HEK293 (cell line): ENCODE results near the gene CMTM4.

ENCODE experiments used
- FEZF1 ChIP-seq: fragments of 450-650 bp; formaldehyde crosslinking; IDR thresholded peaks from 2 replicates; pipeline ENCODE4 v1.5.1; 2016; ENCODE audit warnings: missing biosample characterization, missing genetic modification characterization
- KLF7 ChIP-seq: fragments of 450-650 bp; formaldehyde crosslinking; IDR thresholded peaks from 2 replicates; pipeline ENCODE4 v1.5.1; 2016; ENCODE audit warnings: missing biosample characterization, missing genetic modification characterization, borderline replicate concordance
- REPIN1 ChIP-seq: fragments of 450-650 bp; formaldehyde crosslinking; IDR thresholded peaks from 2 replicates; pipeline ENCODE4 v1.5.1; 2017; ENCODE audit warnings: missing biosample characterization, missing genetic modification characterization, low read depth
- YY2 ChIP-seq: fragments of 450-650 bp; formaldehyde crosslinking; IDR thresholded peaks from 2 replicates; pipeline ENCODE4 v1.5.1; 2016; ENCODE audit warnings: missing biosample characterization, missing genetic modification characterization
- ZNF16 ChIP-seq: fragments of 450-650 bp; formaldehyde crosslinking; IDR thresholded peaks from 2 replicates; pipeline ENCODE4 v1.5.1; 2016; ENCODE audit warnings: low read depth, missing biosample characterization, missing genetic modification characterization
- ZNF184 ChIP-seq: fragments of 450-650 bp; IDR thresholded peaks from 2 replicates; pipeline ENCODE4 v1.5.1; 2018; ENCODE audit warnings: missing biosample characterization, mild to moderate bottlenecking, missing genetic modification characterization
- ZNF292 ChIP-seq: fragments of 450-650 bp; formaldehyde crosslinking; IDR thresholded peaks from 2 replicates; pipeline ENCODE4 v1.5.1; 2016; ENCODE audit warnings: low read depth, missing biosample characterization, missing genetic modification characterization, borderline replicate concordance
- ZNF324 ChIP-seq: fragments of 450-650 bp; formaldehyde crosslinking; IDR thresholded peaks from 2 replicates; pipeline ENCODE4 v1.5.1; 2016; ENCODE audit warnings: missing biosample characterization, missing genetic modification characterization
- ZNF341 ChIP-seq: fragments of 450-650 bp; formaldehyde crosslinking; IDR thresholded peaks from 2 replicates; pipeline ENCODE4; 2016; ENCODE audit warnings: low read depth, missing biosample characterization, missing genetic modification characterization
- ZNF350 ChIP-seq: fragments of 450-650 bp; formaldehyde crosslinking; IDR thresholded peaks from 2 replicates; pipeline ENCODE4 v1.5.0; 2017; ENCODE audit warnings: missing biosample characterization, mild to moderate bottlenecking, missing genetic modification characterization
- ZNF473 ChIP-seq: fragments of 450-650 bp; formaldehyde crosslinking; IDR thresholded peaks from 2 replicates; pipeline ENCODE4 v1.5.1; 2017; ENCODE audit warnings: missing biosample characterization, missing genetic modification characterization
- ZNF530 ChIP-seq: fragments of 450-650 bp; formaldehyde crosslinking; IDR thresholded peaks from 2 replicates; pipeline ENCODE4 v1.5.1; 2016; ENCODE audit warnings: low read depth, missing biosample characterization, missing genetic modification characterization
- ZNF544 ChIP-seq: fragments of 450-650 bp; formaldehyde crosslinking; IDR thresholded peaks from 2 replicates; pipeline ENCODE4 v1.5.0; 2017; ENCODE audit warnings: missing biosample characterization, missing genetic modification characterization
- ZNF560 ChIP-seq: fragments of 450-650 bp; formaldehyde crosslinking; IDR thresholded peaks from 2 replicates; pipeline ENCODE4 v1.5.1; 2017; ENCODE audit warnings: missing biosample characterization, missing genetic modification characterization, borderline replicate concordance
- ZNF571 ChIP-seq: fragments of 450-650 bp; formaldehyde crosslinking; IDR thresholded peaks from 2 replicates; pipeline ENCODE4 v1.5.0; 2017; ENCODE audit warnings: missing biosample characterization, missing genetic modification characterization
- ZNF623 ChIP-seq: fragments of 450-650 bp; formaldehyde crosslinking; IDR thresholded peaks from 2 replicates; pipeline ENCODE4 v1.5.1; 2016; ENCODE audit warnings: missing biosample characterization, missing genetic modification characterization
- ZNF701 ChIP-seq: fragments of 450-650 bp; formaldehyde crosslinking; IDR thresholded peaks from 2 replicates; pipeline ENCODE4 v1.5.1; 2016; ENCODE audit warnings: missing biosample characterization, missing genetic modification characterization
- TF ChIP-seq, protein P1 (sequence below): fragments of 450-650 bp; formaldehyde crosslinking; IDR thresholded peaks from 2 replicates; pipeline ENCODE4 v1.5.1; 2016; ENCODE audit warnings: missing biosample characterization, missing genetic modification characterization
- TF ChIP-seq, protein P2 (sequence below): fragments of 450-650 bp; formaldehyde crosslinking; IDR thresholded peaks from 2 replicates; pipeline ENCODE4 v1.5.1; 2016; ENCODE audit warnings: missing biosample characterization, missing genetic modification characterization
- TF ChIP-seq, protein P3 (sequence below): fragments of 450-650 bp; formaldehyde crosslinking; IDR thresholded peaks from 2 replicates; pipeline ENCODE4 v1.5.1; 2016; ENCODE audit warnings: missing biosample characterization, missing genetic modification characterization, borderline replicate concordance
- TF ChIP-seq, protein P4 (sequence below): fragments of 450-650 bp; formaldehyde crosslinking; IDR thresholded peaks from 2 replicates; pipeline ENCODE4 v1.5.1; 2017; ENCODE audit warnings: missing biosample characterization, missing genetic modification characterization
- TF ChIP-seq, protein P5 (sequence below): fragments of 450-650 bp; formaldehyde crosslinking; conservative IDR thresholded peaks from 2 replicates; pipeline ENCODE4 v1.5.1; 2016; ENCODE audit warnings: low read depth, missing biosample characterization, missing genetic modification characterization

CMTM4 gene

DNA sequence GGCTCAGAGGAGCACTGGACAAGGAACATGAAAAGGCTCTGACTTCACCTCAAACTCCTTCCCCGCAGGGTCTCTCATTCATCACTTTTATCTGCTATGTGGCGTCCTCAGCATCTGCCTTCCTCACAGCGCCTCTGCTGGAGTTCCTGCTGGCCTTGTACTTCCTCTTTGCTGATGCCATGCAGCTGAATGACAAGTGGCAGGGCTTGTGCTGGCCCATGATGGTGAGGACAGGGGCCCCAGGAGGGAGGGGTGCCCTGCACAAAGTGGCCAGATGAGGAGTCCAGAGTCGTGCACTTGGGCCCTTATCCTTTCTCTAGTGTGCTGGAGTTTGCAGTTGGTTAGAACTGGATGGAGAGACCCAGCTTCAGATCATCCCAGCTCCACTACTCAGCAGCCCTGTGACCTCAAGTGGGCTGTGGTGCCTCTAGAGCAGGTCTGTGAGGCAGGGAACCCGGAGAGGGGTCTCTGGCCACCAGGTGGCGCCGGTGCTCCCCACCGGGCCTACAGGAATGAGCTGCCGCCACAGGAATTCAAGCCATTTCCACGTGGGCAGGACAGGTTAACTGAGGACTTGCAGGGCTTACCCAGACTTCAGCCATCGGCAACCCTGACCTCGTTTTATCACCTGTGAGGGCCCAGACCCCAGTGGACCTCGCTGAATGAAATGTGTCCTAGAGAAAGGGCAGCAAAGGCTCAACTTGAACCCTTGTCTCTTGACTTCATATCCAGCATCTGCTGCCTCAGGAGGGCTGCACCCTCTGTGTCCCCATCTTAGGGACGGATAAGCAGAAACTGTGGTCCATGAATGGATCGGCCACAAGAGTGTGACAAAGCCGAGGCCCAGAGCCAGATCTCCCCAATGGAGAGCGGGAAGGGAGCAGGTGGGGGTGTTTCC lies 88.1 kb downstream of the CMTM4 start (continued):
- TF ChIP-seq YY2 (tag by site-specific recombination) (no peak), ZNF184 (no peak), REPIN1 (tag by site-specific recombination) (no peak), ZNF292 (tag by site-specific recombination) (no peak), ZNF350 (no peak), ZNF701 (tag by site-specific recombination) (no peak), KLF7 (no peak), ZNF571 (no peak), ZNF16 (no peak), FEZF1 (tag by site-specific recombination) (peak; percentile 19; the same call in 1 of the 2 replicates), ZNF530 (tag by site-specific recombination) (no peak), ZNF473 (no peak), ZNF341 (tag by site-specific recombination) (no peak), ZNF560 (tag by site-specific recombination) (no peak), ZNF623 (tag by site-specific recombination) (no peak), ZNF544 (no peak), ZNF324 (tag by site-specific recombination) (no peak)
- TF ChIP-seq, protein P1, sequence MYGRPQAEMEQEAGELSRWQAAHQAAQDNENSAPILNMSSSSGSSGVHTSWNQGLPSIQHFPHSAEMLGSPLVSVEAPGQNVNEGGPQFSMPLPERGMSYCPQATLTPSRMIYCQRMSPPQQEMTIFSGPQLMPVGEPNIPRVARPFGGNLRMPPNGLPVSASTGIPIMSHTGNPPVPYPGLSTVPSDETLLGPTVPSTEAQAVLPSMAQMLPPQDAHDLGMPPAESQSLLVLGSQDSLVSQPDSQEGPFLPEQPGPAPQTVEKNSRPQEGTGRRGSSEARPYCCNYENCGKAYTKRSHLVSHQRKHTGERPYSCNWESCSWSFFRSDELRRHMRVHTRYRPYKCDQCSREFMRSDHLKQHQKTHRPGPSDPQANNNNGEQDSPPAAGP (tag by site-specific recombination), result 0 out of 2 replicates have a peak, but pooled peaks have one; percentile 26
- TF ChIP-seq, protein P2, sequence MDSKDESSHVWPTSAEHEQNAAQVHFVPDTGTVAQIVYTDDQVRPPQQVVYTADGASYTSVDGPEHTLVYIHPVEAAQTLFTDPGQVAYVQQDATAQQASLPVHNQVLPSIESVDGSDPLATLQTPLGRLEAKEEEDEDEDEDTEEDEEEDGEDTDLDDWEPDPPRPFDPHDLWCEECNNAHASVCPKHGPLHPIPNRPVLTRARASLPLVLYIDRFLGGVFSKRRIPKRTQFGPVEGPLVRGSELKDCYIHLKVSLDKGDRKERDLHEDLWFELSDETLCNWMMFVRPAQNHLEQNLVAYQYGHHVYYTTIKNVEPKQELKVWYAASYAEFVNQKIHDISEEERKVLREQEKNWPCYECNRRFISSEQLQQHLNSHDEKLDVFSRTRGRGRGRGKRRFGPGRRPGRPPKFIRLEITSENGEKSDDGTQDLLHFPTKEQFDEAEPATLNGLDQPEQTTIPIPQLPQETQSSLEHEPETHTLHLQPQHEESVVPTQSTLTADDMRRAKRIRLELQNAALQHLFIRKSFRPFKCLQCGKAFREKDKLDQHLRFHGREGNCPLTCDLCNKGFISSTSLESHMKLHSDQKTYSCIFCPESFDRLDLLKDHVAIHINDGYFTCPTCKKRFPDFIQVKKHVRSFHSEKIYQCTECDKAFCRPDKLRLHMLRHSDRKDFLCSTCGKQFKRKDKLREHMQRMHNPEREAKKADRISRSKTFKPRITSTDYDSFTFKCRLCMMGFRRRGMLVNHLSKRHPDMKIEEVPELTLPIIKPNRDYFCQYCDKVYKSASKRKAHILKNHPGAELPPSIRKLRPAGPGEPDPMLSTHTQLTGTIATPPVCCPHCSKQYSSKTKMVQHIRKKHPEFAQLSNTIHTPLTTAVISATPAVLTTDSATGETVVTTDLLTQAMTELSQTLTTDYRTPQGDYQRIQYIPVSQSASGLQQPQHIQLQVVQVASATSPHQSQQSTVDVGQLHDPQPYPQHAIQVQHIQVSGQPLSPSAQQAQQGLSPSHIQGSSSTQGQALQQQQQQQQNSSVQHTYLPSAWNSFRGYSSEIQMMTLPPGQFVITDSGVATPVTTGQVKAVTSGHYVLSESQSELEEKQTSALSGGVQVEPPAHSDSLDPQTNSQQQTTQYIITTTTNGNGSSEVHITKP, result no peak
- TF ChIP-seq, protein P3, sequence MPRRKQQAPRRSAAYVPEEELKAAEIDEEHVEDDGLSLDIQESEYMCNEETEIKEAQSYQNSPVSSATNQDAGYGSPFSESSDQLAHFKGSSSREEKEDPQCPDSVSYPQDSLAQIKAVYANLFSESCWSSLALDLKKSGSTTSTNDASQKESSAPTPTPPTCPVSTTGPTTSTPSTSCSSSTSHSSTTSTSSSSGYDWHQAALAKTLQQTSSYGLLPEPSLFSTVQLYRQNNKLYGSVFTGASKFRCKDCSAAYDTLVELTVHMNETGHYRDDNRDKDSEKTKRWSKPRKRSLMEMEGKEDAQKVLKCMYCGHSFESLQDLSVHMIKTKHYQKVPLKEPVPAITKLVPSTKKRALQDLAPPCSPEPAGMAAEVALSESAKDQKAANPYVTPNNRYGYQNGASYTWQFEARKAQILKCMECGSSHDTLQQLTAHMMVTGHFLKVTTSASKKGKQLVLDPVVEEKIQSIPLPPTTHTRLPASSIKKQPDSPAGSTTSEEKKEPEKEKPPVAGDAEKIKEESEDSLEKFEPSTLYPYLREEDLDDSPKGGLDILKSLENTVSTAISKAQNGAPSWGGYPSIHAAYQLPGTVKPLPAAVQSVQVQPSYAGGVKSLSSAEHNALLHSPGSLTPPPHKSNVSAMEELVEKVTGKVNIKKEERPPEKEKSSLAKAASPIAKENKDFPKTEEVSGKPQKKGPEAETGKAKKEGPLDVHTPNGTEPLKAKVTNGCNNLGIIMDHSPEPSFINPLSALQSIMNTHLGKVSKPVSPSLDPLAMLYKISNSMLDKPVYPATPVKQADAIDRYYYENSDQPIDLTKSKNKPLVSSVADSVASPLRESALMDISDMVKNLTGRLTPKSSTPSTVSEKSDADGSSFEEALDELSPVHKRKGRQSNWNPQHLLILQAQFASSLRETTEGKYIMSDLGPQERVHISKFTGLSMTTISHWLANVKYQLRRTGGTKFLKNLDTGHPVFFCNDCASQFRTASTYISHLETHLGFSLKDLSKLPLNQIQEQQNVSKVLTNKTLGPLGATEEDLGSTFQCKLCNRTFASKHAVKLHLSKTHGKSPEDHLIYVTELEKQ, result no peak
- TF ChIP-seq, protein P4, sequence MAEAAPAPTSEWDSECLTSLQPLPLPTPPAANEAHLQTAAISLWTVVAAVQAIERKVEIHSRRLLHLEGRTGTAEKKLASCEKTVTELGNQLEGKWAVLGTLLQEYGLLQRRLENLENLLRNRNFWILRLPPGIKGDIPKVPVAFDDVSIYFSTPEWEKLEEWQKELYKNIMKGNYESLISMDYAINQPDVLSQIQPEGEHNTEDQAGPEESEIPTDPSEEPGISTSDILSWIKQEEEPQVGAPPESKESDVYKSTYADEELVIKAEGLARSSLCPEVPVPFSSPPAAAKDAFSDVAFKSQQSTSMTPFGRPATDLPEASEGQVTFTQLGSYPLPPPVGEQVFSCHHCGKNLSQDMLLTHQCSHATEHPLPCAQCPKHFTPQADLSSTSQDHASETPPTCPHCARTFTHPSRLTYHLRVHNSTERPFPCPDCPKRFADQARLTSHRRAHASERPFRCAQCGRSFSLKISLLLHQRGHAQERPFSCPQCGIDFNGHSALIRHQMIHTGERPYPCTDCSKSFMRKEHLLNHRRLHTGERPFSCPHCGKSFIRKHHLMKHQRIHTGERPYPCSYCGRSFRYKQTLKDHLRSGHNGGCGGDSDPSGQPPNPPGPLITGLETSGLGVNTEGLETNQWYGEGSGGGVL (tag by site-specific recombination), result no peak
- TF ChIP-seq, protein P5, sequence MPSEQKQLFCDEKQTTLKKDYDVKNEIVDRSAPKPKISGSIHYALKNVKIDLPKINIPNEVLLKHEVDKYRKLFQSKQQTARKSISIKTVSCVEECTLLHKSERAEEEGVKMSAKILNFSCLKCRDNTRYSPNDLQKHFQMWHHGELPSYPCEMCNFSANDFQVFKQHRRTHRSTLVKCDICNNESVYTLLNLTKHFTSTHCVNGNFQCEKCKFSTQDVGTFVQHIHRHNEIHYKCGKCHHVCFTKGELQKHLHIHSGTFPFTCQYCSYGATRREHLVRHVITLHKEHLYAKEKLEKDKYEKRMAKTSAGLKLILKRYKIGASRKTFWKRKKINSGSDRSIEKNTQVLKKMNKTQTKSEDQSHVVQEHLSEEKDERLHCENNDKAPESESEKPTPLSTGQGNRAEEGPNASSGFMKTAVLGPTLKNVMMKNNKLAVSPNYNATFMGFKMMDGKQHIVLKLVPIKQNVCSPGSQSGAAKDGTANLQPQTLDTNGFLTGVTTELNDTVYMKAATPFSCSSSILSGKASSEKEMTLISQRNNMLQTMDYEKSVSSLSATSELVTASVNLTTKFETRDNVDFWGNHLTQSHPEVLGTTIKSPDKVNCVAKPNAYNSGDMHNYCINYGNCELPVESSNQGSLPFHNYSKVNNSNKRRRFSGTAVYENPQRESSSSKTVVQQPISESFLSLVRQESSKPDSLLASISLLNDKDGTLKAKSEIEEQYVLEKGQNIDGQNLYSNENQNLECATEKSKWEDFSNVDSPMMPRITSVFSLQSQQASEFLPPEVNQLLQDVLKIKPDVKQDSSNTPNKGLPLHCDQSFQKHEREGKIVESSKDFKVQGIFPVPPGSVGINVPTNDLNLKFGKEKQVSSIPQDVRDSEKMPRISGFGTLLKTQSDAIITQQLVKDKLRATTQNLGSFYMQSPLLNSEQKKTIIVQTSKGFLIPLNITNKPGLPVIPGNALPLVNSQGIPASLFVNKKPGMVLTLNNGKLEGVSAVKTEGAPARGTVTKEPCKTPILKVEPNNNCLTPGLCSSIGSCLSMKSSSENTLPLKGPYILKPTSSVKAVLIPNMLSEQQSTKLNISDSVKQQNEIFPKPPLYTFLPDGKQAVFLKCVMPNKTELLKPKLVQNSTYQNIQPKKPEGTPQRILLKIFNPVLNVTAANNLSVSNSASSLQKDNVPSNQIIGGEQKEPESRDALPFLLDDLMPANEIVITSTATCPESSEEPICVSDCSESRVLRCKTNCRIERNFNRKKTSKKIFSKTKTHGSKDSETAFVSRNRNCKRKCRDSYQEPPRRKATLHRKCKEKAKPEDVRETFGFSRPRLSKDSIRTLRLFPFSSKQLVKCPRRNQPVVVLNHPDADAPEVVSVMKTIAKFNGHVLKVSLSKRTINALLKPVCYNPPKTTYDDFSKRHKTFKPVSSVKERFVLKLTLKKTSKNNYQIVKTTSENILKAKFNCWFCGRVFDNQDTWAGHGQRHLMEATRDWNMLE (tag by site-specific recombination), result no peak
